Right lobe of liver (tissue), 6 donors: ENCODE measurements around the gene PPFIA3. TPM values are rescaled to one million over a fixed set of nuclear protein-coding genes. Genes with fewer than 3 reads are reported as not detected.

Experiments used
- ATAC-seq, 4 donors: fragments of 200-7000 bp; cut with Tn5 transposase; one replicate each; pipeline ENCODE4 v1.9.1; 2020; ENCODE audit warnings: mild to moderate bottlenecking in 4 of 4, moderate library complexity in 4 of 4
- DNase-seq, 3 donors: peaks; one replicate each; pipeline ENCODE4 v3.0.0-alpha.2; 2020
- H3K27ac ChIP-seq, 3 donors: fragments of 200-600 bp; one replicate each; pipeline ENCODE4 v1.8.0; 2022
- H3K27me3 ChIP-seq, 2 donors: fragments of 200-600 bp; one replicate each; pipeline ENCODE4 v1.8.0; 2022
- H3K36me3 ChIP-seq, 4 donors: fragments of 200-600 bp; sonication (generic) in 1 of 4; one replicate each; pipeline versions ENCODE4 v1.5.1 to v1.8.0; 2017 to 2022; ENCODE audit warnings: control low read depth in 1 of 4
- H3K4me1 ChIP-seq, 4 donors: fragments of 200-600 bp; sonication (generic) in 1 of 4; one replicate each; pipeline versions ENCODE4 v1.5.1 to v1.8.0; 2017 to 2022; ENCODE audit warnings: control low read depth in 1 of 4
- H3K4me3 ChIP-seq, 3 donors: fragments of 200-600 bp; one replicate each; pipeline ENCODE4 v1.8.0; 2022
- H3K9me3 ChIP-seq, 4 donors: fragments of 200-600 bp; sonication (generic) in 1 of 4; one replicate each; pipeline versions ENCODE4 v1.5.1 to v1.8.0; 2017 to 2022; ENCODE audit warnings: control low read depth in 1 of 4
- CTCF ChIP-seq, 4 donors: fragments of 200-600 bp in 3 of 4; fragments of 450-650 bp in 1 of 4; IDR thresholded peaks; one replicate each; pipeline versions ENCODE4 v1.5.1 to v1.8.0; 2016 to 2022; ENCODE audit warnings: antibody characterized with exemption in 4 of 4, mild to moderate bottlenecking in 2 of 4
- POLR2A ChIP-seq: fragments of 450-650 bp; IDR thresholded peaks from one replicate; pipeline ENCODE4 v1.6.1; 2017; ENCODE audit warnings: antibody characterized with exemption, mild to moderate bottlenecking
- WGBS: methylation state at CpG from one replicate; pipeline ENCODE4 v1.1.6; 2018; ENCODE audit warnings: low coverage, low lambda C conversion rate; ENCODE audit not compliant: insufficient coverage; ENCODE audit errors: missing lambda C conversion rate; 5-methylcytosine and 5-hydroxymethylcytosine counted together
- intact Hi-C, 2 donors: fragments of 100-400 bp; cut with DNase I; formaldehyde crosslinking; loops; one replicate each; pipeline versions ENCODE4 v1.11.2 to v1.14.1; 2022
- small RNA-seq, 2 experiments: library from RNA; depleted of rRNA; stranded (forward); fragments of <200 nt; gene quantifications; one replicate each; pipeline ENCODE3, GENCODE V24; 2016
- total RNA-seq, 6 experiments: library from RNA; depleted of rRNA in 2 of 6; stranded (reverse); fragments of >200 nt in 2 of 6; fragmentation: NEBNext Ultra II Directional in 3 of 6; extraction: Animal tissue kit (Norgen Biotek cat#: 25700) in 3 of 6; gene quantifications; one replicate each; pipeline versions ENCODE4 v1.1.0 to v1.2.4, GENCODE V29; 2016 to 2023
- donor health status: DM: no; HTN: yes; CAD: no.
- donor health status: DM: no; HTN: no; CAD: no.
- donor health status: DM: no; HTN: no; CAD: no.
- donor health status: DM: no; HTN: yes; CAD: no.
- donor health status: DM: no; HTN: yes; CAD: no.

PPFIA3 gene
- total RNA-seq, 6 experiments from 2014 or later: 1.8 to 6.6 (median 3.1) TPM

GRCh38 chr19:49194408-49194807 lies 75.1 kb downstream of the PPFIA3 start:
- TF ChIP-seq CTCF (IDR thresholded peaks at IDR 0.05): no peak
- no peak for TF ChIP-seq POLR2A
- Histone ChIP-seq H3K27me3 (no peaks in the 10 kb centered on the region), H3K4me1 (no peaks in the 10 kb centered on the region), H3K9me3 (no peaks in the 10 kb centered on the region), H3K4me3 (no peak overlapping the region), H3K27ac (no peak overlapping the region), H3K36me3 (no peaks in the 10 kb centered on the region)
- DNase-seq (no peak), ATAC-seq (no peak)
- intact Hi-C loops: loop anchor here in 1 of 2 donors (10.0 kb wide), 1 partner anchor 100 kb away; no protein-coding TSS in a partner anchor
- WGBS: 83% methylated on average over 3 of the region's 4 CpGs

- intact Hi-C loops: loop anchor here (5.0 to 10.0 kb wide), 2 partner anchors 94 to 102 kb away; no protein-coding TSS in a partner anchor
- 71% methylated on average over 6 of the region's 40 CpGs for WGBS
- no peaks in the 10 kb centered on the region for H3K36me3 ChIP-seq
- no peak overlapping the region for H3K27ac ChIP-seq
- H3K4me1 ChIP-seq: no peaks in the 10 kb centered on the region
- TF ChIP-seq POLR2A (no peak), CTCF (IDR thresholded peaks at IDR 0.05) (no peak)
- no peaks in the 10 kb centered on the region for H3K9me3 ChIP-seq
- DNase-seq (peak in 1 of 3 donors; percentile 40), ATAC-seq (peak in 1 of 4 donors; percentile 39)
- no peaks in the 10 kb centered on the region for H3K27me3 ChIP-seq
- H3K4me3 ChIP-seq: no peak overlapping the region
These were observed 77.3 kb downstream of the PPFIA3 start for GRCh38 chr19:49196527-49197240.

GRCh38 chr19:49200238-49200862 lies 81.0 kb downstream of the PPFIA3 start:
- WGBS: 81% methylated on average over 13 of the region's 29 CpGs
- H3K4me3 ChIP-seq: no peak overlapping the region
- DNase-seq (peak in 1 of 3 donors; percentile 25), ATAC-seq (peak in 2 of 4 donors; percentile 26 to 62)
- H3K4me1 ChIP-seq: no peaks in the 10 kb centered on the region
- no peak for TF ChIP-seq CTCF (IDR thresholded peaks at IDR 0.05)
- TF ChIP-seq POLR2A: no peak
- intact Hi-C loops: no loop called here
- no peak overlapping the region for H3K27ac ChIP-seq
- peaks cover 0 to 4% (median 0%) of the 10 kb centered on the region in 4 donors for H3K36me3 ChIP-seq
- H3K27me3 ChIP-seq: no peaks in the 10 kb centered on the region
- H3K9me3 ChIP-seq: no peaks in the 10 kb centered on the region

Small RNA genes within 50 kb of the gene (small RNA-seq; reads per million reads assigned to genes)
- 0 reads per million in 2 experiments for gene RN7SL708P

Other genes starting within 250 kb of the PPFIA3 start
- 10 to 100 TPM in 4 of 6 experiments, 1 to 10 TPM in 2; 4.5 to 25.6 (median 12.2) TPM for gene PPP1R15A, start 247.1 kb upstream of the PPFIA3 start, total RNA-seq
- gene TULP2, start 220.8 kb upstream of the PPFIA3 start, total RNA-seq: not detected
- 100 to 1,000 TPM; 306 to 376 (median 349) TPM for gene NUCB1, start 219.2 kb upstream of the PPFIA3 start, total RNA-seq
- under 1 TPM in 1 of 6 experiments, not detected in 5; 0.29 TPM for gene DHDH, start 185.8 kb upstream of the PPFIA3 start, total RNA-seq
- gene BAX, start 164.7 kb upstream of the PPFIA3 start, total RNA-seq: 10 to 100 TPM; 15.9 to 54.1 (median 30.8) TPM
- over 10,000 TPM in 3 of 6 experiments, 1,000 to 10,000 TPM in 3; 5,005 to 19,229 (median 10,447) TPM for gene FTL, start 154.2 kb upstream of the PPFIA3 start, total RNA-seq
- gene GYS1, start 126.2 kb upstream of the PPFIA3 start, total RNA-seq: 10 to 100 TPM in 2 of 6 experiments, 1 to 10 TPM in 4; 4.7 to 12.5 (median 8.9) TPM
- 10 to 100 TPM; 22.8 to 66.7 (median 32.3) TPM for gene RUVBL2, start 125.7 kb upstream of the PPFIA3 start, total RNA-seq
- not detected for gene LHB, start 102.5 kb upstream of the PPFIA3 start, total RNA-seq
- not detected for gene CGB3, start 95.2 kb upstream of the PPFIA3 start, total RNA-seq
- gene CGB2, start 87.7 kb upstream of the PPFIA3 start, total RNA-seq: not detected
- gene CGB1, start 82.6 kb upstream of the PPFIA3 start, total RNA-seq: not detected
- gene CGB5, start 75.7 kb upstream of the PPFIA3 start, total RNA-seq: not detected
- not detected for gene CGB8, start 70.4 kb upstream of the PPFIA3 start, total RNA-seq
- gene CGB7, start 61.8 kb upstream of the PPFIA3 start, total RNA-seq: not detected
- gene NTF4, start 54.7 kb upstream of the PPFIA3 start, total RNA-seq: not detected
- not detected for gene KCNA7, start 46.8 kb upstream of the PPFIA3 start, total RNA-seq
- gene SNRNP70, start 34.1 kb upstream of the PPFIA3 start, total RNA-seq: 100 to 1,000 TPM in 5 of 6 experiments, 10 to 100 TPM in 1; 80.8 to 187 (median 123) TPM
- 1 to 10 TPM; 1.5 to 4.3 (median 2.4) TPM for gene LIN7B, start 5.2 kb upstream of the PPFIA3 start, total RNA-seq
- 1 to 10 TPM in 5 of 6 experiments, under 1 TPM in 1; 0.73 to 8.1 (median 1.5) TPM for gene C19orf73, start 401 bp upstream of the PPFIA3 start, total RNA-seq
- under 1 TPM in 4 of 6 experiments, not detected in 2; 0.18 to 0.68 (median 0.19) TPM for gene HRC, start 35.9 kb downstream of the PPFIA3 start, total RNA-seq
- 10 to 100 TPM in 5 of 6 experiments, 1 to 10 TPM in 1; 9.2 to 31.1 (median 14.3) TPM for gene TRPM4, start 38.2 kb downstream of the PPFIA3 start, total RNA-seq
- 1 to 10 TPM in 4 of 6 experiments, under 1 TPM in 2; 0.25 to 4.6 (median 2.4) TPM for gene SLC6A16, start 205.6 kb downstream of the PPFIA3 start, total RNA-seq
- gene CD37, start 215.9 kb downstream of the PPFIA3 start, total RNA-seq: 1 to 10 TPM; 1.1 to 5.0 (median 3.5) TPM
- gene TEAD2, start 242.9 kb downstream of the PPFIA3 start, total RNA-seq: 1 to 10 TPM; 3.3 to 8.9 (median 5.3) TPM
- gene DKKL1, start 244.3 kb downstream of the PPFIA3 start, total RNA-seq: not detected